PC-9 (cell line): ENCODE results near the gene CLDN5. TPM values are rescaled to one million over a fixed set of nuclear protein-coding genes. Genes with fewer than 3 reads are reported as not detected.

Experiments used
- BruUV-seq: library from RNA; stranded (reverse); fragments of 400-500 nt; replicated peaks from 2 replicates; lab custom pipeline; 2021; lab: Mats Ljungman, UMichigan
- CTCF ChIA-PET: fragments of 300-600 bp; sonication (Branson Sonifier 250); formaldehyde crosslinking; loops from one replicate; lab custom pipeline; 2022; ENCODE audit warnings: antibody characterized with exemption; lab: Charles Lee
- POLR2A ChIA-PET: fragments of 300-600 bp; sonication (Branson Sonifier 250); formaldehyde crosslinking; loops from one replicate; lab custom pipeline; 2022; ENCODE audit warnings: antibody characterized with exemption; ENCODE audit not compliant: unreplicated experiment; lab: Charles Lee
- DNase-seq, 2 experiments: peaks; one replicate each; pipeline versions ENCODE4 v3.0.0 to v3.0.0-alpha.2; 2015 to 2022; ENCODE audit warnings: mixed read lengths in 1 of 2
- H2AFZ ChIP-seq: fragments of 200-600 bp; sonication (generic); 2 replicates; pipeline ENCODE4 v1.8.1; 2017; ENCODE audit warnings: antibody characterized with exemption
- H3F3A ChIP-seq: fragments of 200-600 bp; sonication (generic); 2 replicates; pipeline ENCODE4 v1.8.1; 2017; ENCODE audit warnings: antibody characterized with exemption, mild to moderate bottlenecking, low read depth; ENCODE audit not compliant: insufficient read depth
- H3K27ac ChIP-seq: fragments of 200-600 bp; sonication (generic); 2 replicates; pipeline ENCODE4 v1.6.1; 2016; ENCODE audit warnings: mixed run types
- H3K27me3 ChIP-seq: fragments of 200-600 bp; sonication (generic); 2 replicates; pipeline ENCODE4 v1.6.1; 2016; ENCODE audit warnings: low read depth, mixed run types; ENCODE audit not compliant: insufficient read depth
- H3K36me3 ChIP-seq: fragments of 200-600 bp; sonication (generic); 2 replicates; pipeline ENCODE4 v1.6.1; 2016; ENCODE audit warnings: low read depth, mixed run types
- H3K4me1 ChIP-seq: fragments of 200-600 bp; sonication (generic); replicated peaks from 2 replicates; pipeline ENCODE4 v1.6.1; 2016; ENCODE audit warnings: mixed run types; ENCODE audit not compliant: insufficient read depth
- H3K4me2 ChIP-seq: fragments of 200-600 bp; sonication (generic); 2 replicates; pipeline ENCODE4 v1.6.1; 2017; ENCODE audit warnings: mixed run types
- H3K4me3 ChIP-seq: fragments of 200-600 bp; sonication (generic); 2 replicates; pipeline ENCODE4 v1.6.1; 2016; ENCODE audit warnings: mixed run types
- H3K79me2 ChIP-seq: fragments of 200-600 bp; sonication (generic); 2 replicates; pipeline ENCODE4 v1.6.1; 2017; ENCODE audit warnings: low read depth, mixed run types
- H3K9me2 ChIP-seq: fragments of 200-600 bp; sonication (generic); 2 replicates; pipeline ENCODE4 v1.8.1; 2017; ENCODE audit warnings: mild to moderate bottlenecking; ENCODE audit not compliant: insufficient read depth
- H3K9me3 ChIP-seq: fragments of 200-600 bp; sonication (generic); 2 replicates; pipeline ENCODE4 v1.8.1; 2016; ENCODE audit warnings: low read depth; ENCODE audit not compliant: insufficient read depth
- H4K20me1 ChIP-seq: fragments of 200-600 bp; sonication (generic); 2 replicates; pipeline ENCODE4 v1.8.1; 2017; ENCODE audit not compliant: insufficient read depth
- EZH2 ChIP-seq: fragments of 200-600 bp; sonication (generic); IDR thresholded peaks from 2 replicates; pipeline ENCODE4 v1.8.0; 2017; ENCODE audit warnings: antibody characterized with exemption, low read depth
- intact Hi-C: fragments of 100-400 bp; cut with micrococcal nuclease; formaldehyde crosslinking; loops from one replicate; pipeline ENCODE4 v1.10.0; 2022; ENCODE audit not compliant: unreplicated experiment
- total RNA-seq: library from RNA; stranded (reverse); gene quantifications from 2 replicates; pipeline ENCODE4 v1.2.3, GENCODE V29; 2021
- TF ChIP-seq, protein P1 (sequence below): fragments of 200-600 bp; sonication (generic); conservative IDR thresholded peaks from 2 replicates; pipeline ENCODE4 v1.6.1; 2017; ENCODE audit warnings: mixed run types, antibody characterized with exemption, mild to moderate bottlenecking, moderate library complexity

Gene CLDN5
- total RNA-seq, 1 experiment from 2014 or later: not detected

DNA sequence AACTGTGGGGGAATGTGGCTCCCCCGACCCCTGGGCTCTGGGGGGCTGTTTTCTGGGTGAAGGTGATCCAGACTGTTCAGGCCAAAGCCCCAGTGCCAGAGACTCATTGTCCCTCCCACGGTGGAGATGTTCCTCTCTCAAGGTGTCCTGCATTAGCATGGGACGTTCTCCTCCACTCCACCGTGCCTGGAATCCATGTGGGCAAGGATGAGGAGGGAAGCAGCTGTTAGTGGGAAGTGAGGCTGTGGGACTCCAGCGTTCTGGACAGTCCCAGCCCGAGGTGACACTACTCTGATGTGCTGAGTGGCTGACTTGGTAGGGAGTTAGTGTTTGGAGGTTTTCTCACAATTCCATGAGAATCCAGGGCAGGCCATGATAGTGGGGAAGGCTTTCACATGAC, 31.4 kb upstream of the CLDN5 start:
- no peak for DNase-seq
- Histone ChIP-seq H2AFZ (no peak overlapping the region), H3K4me2 (no peak overlapping the region), H3K27me3 (no peaks in the 10 kb centered on the region), H4K20me1 (no peaks in the 10 kb centered on the region), H3F3A (no peaks in the 10 kb centered on the region), H3K4me3 (no peak overlapping the region), H3K9me3 (no peaks in the 10 kb centered on the region), H3K9me2 (no peaks in the 10 kb centered on the region), H3K36me3 (no peaks in the 10 kb centered on the region), H3K79me2 (no peaks in the 10 kb centered on the region), H3K27ac (no peak overlapping the region), H3K4me1 (no peaks in the 10 kb centered on the region)
- intact Hi-C loops: no loop called here
- BruUV-seq: no TSS peak
- ChIA-PET POLR2A (no interaction called here), CTCF (no interaction called here)
- TF ChIP-seq, protein P1, sequence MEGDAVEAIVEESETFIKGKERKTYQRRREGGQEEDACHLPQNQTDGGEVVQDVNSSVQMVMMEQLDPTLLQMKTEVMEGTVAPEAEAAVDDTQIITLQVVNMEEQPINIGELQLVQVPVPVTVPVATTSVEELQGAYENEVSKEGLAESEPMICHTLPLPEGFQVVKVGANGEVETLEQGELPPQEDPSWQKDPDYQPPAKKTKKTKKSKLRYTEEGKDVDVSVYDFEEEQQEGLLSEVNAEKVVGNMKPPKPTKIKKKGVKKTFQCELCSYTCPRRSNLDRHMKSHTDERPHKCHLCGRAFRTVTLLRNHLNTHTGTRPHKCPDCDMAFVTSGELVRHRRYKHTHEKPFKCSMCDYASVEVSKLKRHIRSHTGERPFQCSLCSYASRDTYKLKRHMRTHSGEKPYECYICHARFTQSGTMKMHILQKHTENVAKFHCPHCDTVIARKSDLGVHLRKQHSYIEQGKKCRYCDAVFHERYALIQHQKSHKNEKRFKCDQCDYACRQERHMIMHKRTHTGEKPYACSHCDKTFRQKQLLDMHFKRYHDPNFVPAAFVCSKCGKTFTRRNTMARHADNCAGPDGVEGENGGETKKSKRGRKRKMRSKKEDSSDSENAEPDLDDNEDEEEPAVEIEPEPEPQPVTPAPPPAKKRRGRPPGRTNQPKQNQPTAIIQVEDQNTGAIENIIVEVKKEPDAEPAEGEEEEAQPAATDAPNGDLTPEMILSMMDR: no peak
- TF ChIP-seq EZH2: no peak

DNA sequence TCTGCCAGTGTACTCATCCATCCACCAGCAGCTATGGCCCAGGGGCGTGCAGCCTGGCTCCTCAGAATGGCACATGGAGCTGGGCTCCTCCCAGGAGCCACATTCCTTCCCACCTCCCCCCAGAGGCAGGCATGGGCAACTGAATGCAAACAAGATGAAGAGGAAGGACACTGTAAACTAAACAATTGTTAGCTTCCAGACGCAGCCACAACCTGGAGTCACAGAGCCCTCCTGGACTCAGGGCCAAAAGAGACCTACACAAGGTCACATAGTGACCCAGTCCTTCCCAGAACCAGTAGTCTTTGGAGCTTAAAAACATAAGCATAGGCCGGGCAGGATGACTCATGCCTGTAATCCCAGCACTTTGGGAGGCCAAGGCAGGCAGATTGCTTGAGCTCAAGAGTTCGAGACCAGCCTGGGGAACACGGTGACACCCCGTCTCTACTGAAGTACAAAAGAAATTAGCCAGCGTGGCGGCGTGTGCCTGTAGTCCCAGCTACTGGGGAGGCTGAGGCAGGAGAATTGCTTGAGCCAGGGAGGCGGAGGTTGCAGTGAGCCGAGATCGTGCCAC, 30.7 kb upstream of the CLDN5 start:
- Histone ChIP-seq H3K4me2 (no peak overlapping the region), H3K27me3 (no peaks in the 10 kb centered on the region), H3K27ac (no peak overlapping the region)

DNA sequence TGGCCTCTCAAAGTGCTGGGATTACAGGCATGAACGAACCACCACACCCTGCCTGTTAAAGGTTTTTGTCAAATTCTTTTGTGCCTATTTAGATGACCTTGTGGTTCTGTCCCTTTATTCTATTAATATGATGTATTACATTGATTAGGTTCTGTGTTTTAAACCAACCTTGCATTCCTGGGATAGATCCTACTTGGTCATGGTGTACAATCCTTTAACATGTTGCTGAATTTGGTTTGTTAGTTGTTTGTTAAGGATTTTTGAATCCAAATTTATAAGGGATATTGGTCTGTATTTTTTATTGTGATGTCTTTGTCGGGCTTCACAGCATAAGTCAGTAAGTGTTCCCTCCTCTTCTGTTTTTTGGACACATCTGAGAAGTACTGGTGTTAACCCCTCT, 29.0 kb upstream of the CLDN5 start:
- H3K27me3 ChIP-seq: no peaks in the 10 kb centered on the region
- no peaks in the 10 kb centered on the region for H4K20me1 ChIP-seq
- intact Hi-C loops: no loop called here
- no peaks in the 10 kb centered on the region for H3K79me2 ChIP-seq
- no peaks in the 10 kb centered on the region for H3K9me2 ChIP-seq
- no TSS peak for BruUV-seq
- H3K9me3 ChIP-seq: no peaks in the 10 kb centered on the region
- H2AFZ ChIP-seq: no peak overlapping the region
- DNase-seq: no peak
- no peak overlapping the region for H3K4me2 ChIP-seq
- H3K36me3 ChIP-seq: no peaks in the 10 kb centered on the region
- H3K4me3 ChIP-seq: no peak overlapping the region
- H3K4me1 ChIP-seq: no peaks in the 10 kb centered on the region
- POLR2A ChIA-PET: no interaction called here
- no peak for TF ChIP-seq EZH2
- TF ChIP-seq, protein P1: no peak
- no peak overlapping the region for H3K27ac ChIP-seq
- no peaks in the 10 kb centered on the region for H3F3A ChIP-seq
- CTCF ChIA-PET: no interaction called here

More for the DNA sequence above, 30.7 kb upstream of the CLDN5 start:
- no TSS peak for BruUV-seq
- POLR2A ChIA-PET: no interaction called here
- no peaks in the 10 kb centered on the region for H4K20me1 ChIP-seq
- no peaks in the 10 kb centered on the region for H3K4me1 ChIP-seq
- H3K9me2 ChIP-seq: no peaks in the 10 kb centered on the region
- no peaks in the 10 kb centered on the region for H3K79me2 ChIP-seq
- TF ChIP-seq, protein P1: peak; percentile 21; the same call in 1 of the 2 replicates
- no peak for TF ChIP-seq EZH2
- H2AFZ ChIP-seq: no peak overlapping the region
- H3K36me3 ChIP-seq: no peaks in the 10 kb centered on the region
- peak in 1 of 2 experiments; percentile 54 for DNase-seq
- intact Hi-C loops: no loop called here
- CTCF ChIA-PET: no interaction called here
- H3K9me3 ChIP-seq: no peaks in the 10 kb centered on the region
- H3K4me3 ChIP-seq: no peak overlapping the region
- no peaks in the 10 kb centered on the region for H3F3A ChIP-seq
